ENCODE data around the gene NEAT1.

The NEAT1 gene

DNA sequence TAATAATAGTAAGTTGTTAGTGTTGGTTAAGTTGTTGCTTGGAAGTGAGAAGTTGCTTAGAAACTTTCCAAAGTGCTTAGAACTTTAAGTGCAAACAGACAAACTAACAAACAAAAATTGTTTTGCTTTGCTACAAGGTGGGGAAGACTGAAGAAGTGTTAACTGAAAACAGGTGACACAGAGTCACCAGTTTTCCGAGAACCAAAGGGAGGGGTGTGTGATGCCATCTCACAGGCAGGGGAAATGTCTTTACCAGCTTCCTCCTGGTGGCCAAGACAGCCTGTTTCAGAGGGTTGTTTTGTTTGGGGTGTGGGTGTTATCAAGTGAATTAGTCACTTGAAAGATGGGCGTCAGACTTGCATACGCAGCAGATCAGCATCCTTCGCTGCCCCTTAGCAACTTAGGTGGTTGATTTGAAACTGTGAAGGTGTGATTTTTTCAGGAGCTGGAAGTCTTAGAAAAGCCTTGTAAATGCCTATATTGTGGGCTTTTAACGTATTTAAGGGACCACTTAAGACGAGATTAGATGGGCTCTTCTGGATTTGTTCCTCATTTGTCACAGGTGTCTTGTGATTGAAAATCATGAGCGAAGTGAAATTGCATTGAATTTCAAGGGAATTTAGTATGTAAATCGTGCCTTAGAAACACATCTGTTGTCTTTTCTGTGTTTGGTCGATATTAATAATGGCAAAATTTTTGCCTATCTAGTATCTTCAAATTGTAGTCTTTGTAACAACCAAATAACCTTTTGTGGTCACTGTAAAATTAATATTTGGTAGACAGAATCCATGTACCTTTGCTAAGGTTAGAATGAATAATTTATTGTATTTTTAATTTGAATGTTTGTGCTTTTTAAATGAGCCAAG is 2.7 kb downstream of the NEAT1 start:
- no peak for DNase-seq

DNA sequence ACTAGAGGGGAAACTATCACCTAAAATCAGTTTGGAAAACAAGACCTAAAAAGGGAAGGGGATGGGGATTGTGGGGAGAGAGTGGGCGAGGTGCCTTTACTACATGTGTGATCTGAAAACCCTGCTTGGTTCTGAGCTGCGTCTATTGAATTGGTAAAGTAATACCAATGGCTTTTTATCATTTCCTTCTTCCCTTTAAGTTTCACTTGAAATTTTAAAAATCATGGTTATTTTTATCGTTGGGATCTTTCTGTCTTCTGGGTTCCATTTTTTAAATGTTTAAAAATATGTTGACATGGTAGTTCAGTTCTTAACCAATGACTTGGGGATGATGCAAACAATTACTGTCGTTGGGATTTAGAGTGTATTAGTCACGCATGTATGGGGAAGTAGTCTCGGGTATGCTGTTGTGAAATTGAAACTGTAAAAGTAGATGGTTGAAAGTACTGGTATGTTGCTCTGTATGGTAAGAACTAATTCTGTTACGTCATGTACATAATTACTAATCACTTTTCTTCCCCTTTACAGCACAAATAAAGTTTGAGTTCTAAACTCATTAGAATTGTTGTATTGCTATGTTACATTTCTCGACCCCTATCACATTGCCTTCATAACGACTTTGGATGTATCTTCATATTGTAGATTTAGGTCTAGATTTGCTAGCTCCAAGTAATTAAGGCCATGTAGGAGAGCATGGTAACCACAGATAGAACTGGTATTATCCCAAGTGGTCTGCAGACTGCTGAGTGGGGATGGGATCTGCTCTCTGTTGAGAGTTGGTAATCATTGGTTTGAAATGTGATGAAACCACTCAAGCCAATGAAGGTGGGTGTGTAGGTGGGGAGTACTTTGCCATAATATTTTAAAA is 3.6 kb downstream of the NEAT1 start:
- no peak for DNase-seq

GRCh38 chr11:65426839-65427690 is 4.5 kb downstream of the NEAT1 start:
- DNase-seq = no peak

DNA sequence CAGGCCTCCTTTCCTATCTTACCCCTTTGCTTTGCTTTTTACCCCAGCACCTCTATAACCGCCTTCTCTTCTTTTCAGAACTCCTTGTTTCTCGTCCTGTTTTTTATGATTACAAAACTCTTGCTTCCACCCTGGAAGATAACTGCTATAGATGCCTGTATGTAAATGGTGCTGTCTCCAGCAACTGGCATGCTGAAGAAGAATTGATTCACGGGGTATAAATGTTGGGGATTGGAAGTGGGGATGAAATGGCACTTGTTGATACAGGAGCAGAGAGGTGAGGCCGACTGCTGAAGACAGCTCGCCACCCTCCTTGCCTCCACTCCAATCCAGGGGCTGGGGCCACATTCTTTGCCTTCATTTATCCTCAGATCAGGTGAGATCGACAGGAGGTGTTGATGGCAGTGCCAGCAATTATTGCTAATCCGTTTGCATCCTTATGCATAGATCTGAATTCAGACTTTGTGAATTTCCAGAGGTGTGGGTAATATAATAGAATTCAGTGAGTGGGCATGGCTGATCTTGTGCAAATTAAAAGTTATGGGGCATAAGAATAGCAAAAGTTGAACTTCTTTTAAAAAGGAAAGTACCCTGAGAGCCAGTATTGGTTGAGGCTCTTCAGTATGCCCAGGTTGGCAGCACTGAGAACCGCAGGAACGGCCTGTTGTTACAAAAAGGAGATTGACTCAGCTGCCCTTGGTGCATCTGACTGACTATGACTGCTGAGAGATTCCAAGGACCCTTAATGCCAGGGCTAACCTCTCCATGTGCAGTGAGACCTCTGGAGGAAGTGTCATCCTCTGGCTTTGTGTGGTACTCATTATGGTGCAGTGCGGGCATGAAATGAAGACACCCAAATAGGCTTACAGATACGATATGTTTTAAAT is 5.3 kb downstream of the NEAT1 start:
- DNase-seq = no peak

DNA sequence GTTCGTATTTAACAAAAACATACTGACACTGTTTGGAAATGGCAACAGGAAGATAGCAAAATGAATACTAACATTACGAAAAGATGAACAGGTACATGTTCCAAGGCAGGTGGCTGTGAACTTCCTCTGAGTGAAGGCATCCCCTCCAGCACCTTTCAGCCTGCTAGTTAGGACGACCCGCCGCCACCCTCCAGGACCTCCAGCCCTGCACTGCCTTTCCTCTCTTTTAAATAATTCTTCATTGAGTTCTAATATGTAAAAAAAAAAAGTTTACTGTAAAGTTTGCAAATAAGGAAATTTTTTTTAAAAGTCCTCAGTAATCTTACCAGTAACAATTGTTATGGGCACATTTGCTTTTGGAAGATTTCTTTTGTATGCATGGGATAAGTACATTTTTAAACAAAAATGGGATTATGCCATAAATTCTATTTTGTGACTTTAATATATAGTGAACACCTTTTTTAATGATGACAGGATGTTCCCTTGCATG is 6.0 kb downstream of the NEAT1 start:
- no peak for DNase-seq

- DNase-seq = no peak
These were observed 6.6 kb downstream of the NEAT1 start for GRCh38 chr11:65429068-65429681.

DNA sequence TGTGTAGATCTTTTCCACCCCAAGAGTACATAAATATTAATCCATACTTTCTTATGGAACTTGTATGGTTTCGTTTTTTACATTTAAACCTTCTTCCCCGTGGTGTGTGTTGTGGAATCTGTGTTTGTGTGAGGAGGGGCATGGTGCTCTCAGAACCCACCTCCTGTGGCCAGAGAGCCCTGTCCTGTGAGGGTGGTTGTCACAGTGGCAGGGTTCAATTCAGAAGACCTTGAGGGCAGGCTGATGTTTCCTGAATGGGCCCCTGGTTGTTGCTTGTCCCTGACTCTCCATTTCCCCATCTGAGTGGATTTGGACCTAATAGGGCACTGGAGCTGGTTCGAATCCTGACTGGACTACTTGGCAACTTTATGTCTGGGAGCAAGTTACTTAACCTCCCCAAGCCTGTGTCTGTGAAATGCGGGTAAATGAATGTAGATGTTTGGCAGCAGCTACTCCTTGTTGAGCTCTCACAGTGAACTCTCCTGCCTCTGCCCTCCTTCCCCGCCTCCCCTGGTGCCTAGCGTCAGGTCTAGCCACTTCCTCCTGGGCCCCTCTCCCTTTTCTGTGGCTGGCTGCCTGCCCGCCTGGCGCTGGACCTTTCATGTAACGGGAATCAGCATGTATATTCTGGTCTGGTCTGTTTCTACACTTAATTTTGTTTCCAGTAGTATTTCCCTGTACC is 7.3 kb downstream of the NEAT1 start:
- no peak for DNase-seq

DNA sequence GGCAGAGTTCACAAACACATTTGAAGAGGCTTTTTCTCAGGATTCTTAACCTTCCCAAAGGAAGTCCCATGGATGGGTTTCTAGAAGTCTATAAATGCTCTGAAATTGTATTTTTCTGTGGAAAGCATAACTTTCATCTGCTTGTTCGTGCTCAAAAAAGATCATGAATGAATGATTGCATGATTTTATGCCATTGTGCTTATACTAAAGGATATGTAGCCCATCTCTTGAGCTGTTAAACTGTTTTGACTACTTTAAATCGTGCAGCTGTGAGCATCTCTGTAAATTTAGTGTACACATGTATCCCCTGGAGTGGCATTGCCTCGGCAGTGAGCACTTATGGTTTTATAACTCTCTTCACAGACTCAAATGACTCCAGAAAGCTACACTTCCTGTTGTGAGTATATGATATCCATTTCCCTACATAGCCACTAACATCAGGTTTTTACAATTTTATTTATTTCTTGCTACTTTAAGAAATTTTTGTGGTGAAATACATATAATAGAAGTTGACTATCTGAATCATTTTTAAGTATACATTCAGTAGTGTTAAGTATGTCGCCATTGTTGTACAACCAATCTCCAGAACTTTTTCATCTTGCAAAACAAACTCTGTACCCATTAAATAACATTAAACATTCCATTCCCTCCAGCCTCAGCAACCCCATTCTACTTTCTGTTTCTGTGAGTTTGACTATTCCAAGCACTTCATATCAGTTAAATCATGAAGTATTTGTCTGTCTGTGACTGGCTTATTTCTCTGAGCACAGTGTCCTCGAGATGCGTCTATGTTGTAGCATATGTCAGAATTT is 8.0 kb downstream of the NEAT1 start:
- no peak for DNase-seq

GRCh38 chr11:65431451-65432099 is 9.0 kb downstream of the NEAT1 start:
- DNase-seq = no peak

DNA sequence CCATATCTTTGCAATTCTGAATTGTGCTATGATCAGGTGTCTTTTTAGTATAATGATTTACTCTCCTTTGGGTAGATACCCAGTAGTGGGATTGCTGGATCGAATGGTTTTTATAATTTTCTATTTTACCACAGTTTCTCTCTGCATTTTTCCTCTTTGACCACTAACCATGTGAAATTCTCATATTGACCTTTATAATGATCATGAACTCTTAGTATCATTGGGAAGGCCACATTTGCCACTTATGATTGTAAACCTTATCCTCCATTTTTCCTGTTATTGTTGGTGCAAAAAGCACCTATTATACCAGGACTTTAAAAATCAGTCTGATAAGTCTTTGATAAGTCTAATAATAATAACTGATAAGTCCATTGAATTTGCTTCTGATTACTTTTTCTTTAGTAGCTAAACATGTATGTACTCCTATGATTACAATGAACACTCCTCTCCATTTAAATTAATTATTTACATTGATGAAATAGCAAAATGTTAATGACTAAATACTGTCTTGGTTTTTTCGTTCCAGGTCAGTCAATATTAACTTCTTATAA is 9.6 kb downstream of the NEAT1 start:
- no peak for DNase-seq

DNA sequence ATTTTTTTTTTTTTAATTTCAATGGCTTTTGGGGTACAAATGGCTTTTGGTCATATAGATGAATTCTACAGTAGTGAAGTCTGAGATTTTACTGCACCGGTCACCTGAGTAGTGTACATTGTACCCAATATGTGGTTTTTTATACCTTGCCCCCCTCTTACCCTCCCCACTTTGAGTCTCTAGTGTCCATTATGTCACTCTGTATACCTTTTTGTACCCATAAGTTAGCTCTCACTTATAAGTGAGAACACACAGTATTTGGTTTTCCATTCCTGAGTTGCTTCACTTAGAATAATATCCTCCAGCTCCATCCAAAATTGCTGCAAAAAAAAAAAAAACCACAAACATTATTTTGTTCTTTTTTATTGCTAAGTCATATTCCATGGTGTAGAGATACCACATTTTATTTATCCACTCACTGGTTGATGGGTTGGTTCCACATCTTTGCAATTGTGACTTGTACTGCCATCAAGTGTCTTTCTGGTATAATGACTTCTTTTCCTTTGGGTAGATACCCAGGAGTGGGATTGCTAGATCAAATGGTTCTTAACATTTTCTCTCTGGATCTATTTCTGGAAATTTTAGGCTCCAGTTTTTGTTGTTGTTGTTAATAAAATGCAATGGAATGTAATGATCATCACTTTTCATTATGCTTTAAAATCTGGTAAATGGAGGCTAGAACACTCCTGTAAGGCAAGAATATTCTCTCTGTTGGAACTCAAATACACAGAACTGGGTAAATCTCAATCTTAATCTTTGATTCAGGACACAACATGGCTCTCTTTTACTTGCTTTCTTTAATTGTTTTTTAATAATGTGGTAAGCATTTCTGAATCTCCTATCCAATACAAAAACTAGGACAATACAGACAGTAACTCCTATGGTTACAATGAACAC is 10.3 kb downstream of the NEAT1 start:
- DNase-seq = no peak

GRCh38 chr11:65433657-65434056 is 11.1 kb downstream of the NEAT1 start:
- no peak for DNase-seq

DNA sequence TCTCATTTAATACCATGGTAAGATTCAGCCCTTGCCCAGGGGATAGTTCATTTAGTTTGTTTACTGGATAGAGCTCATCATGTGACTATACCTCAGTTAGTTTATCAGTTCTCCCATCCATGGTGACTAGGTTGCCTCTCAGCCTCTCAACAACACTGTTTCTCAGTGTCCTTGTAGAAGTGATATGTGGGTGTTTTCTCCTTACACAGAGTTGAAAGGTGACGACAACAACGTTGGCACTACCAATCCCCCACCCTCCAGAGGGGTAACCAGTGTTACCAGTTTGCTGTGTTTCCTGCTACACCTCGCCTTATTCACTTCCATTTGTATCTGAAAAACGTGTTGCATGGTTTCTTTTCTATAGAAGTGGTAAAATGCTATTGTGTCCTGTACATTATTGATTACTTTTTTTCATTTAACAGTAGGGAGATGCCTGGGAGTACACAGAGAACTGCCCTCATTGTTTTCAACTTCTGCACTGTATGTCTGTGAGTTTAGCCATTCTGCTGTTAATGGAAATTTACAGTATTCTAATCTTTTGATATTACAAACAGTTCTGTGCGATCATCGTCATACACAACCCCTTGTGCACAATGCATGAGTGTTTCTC is 11.6 kb downstream of the NEAT1 start:
- no peak for DNase-seq

GRCh38 chr11:65434667-65435410 is 12.2 kb downstream of the NEAT1 start:
- no peak for DNase-seq

DNA sequence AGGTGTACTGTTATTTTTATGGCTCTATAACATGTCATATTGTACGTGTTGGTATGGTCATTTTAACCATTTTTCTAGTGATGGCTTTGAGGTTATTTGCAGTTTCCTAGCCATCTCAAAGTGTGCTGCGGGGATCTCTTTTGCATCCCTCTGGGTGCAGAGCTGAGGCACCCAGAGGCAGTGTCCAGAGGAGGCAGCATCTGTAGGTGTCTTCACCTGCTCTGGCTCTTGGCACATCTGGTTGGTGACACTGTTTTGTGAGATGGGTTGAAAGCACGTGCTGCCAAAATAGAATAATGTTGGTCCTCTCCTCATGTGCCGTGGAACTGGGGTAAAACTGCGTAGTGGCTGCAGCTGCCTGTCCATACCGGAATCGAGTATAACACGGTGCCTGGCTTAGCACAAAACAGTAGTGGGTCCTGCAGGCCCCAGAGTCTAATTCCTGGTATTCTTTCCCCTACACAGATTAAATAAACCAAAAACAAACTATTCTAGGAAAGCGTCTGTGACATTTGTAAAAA is 12.9 kb downstream of the NEAT1 start:
- DNase-seq = no peak

DNA sequence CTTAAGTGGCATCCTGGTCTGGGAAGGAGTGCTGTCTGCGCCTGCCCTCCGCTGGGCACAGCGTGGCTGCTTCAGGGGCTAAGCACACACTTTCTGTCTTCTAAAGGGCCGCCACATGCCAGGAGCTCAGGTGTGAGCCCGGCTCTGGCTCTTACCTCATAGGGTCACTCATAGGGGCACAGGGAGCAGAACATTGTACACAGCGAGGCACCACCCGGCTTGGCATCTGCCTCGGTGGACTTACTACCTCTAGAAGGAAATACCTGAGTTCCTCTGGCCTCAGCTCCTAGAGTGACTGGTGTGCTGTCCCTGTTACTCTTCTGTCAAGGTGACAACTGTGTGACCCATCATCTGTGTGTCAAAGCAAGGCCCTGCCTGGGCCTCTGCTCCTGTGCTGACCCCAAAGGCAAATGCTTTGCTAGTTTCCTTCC is 13.4 kb downstream of the NEAT1 start:
- no peak for DNase-seq

Measured in NCI-H187 treated with DMSO at 0.1 percent for 48 hours (cell line).